HG02588 (cell line): Measurements from ENCODE around the gene SETX.

Source experiments
- ATAC-seq: cut with Tn5 transposase; IDR thresholded peaks from one replicate; pipeline ENCODE4 v1.9.1; 2021; ENCODE audit warnings: mild to moderate bottlenecking, moderate library complexity; ENCODE audit not compliant: unreplicated experiment

The SETX gene

GRCh38 chr9:132224645-132225044, 130.1 kb downstream of the SETX start:
- ATAC-seq: no peak

GRCh38 chr9:132221941-132222340, 132.8 kb downstream of the SETX start:
- no peak for ATAC-seq

GRCh38 chr9:132218208-132218607, 136.6 kb downstream of the SETX start:
- ATAC-seq: no peak

GRCh38 chr9:132216861-132217619, 137.7 kb downstream of the SETX start:
- ATAC-seq: no peak

- no peak for ATAC-seq
Measured at GRCh38 chr9:132214027-132214622, 140.7 kb downstream of the SETX start.

- ATAC-seq: no peak
Measured at GRCh38 chr9:132211570-132211969, 143.2 kb downstream of the SETX start.
